H7 (cell line): Measurements from ENCODE around the gene CNTNAP2. TPM values are rescaled to one million over a fixed set of nuclear protein-coding genes. Genes with fewer than 3 reads are reported as not detected.
A peak's percentile ranks its signal among the peaks of the same experiment; 100 is the strongest.

Experiments used
- DNase-seq: peaks from one replicate; pipeline ENCODE4 v3.0.0; 2012
- H3K27me3 ChIP-seq: 2 replicates; pipeline ENCODE4 v1.6.0; 2011; ENCODE audit warnings: mild to moderate bottlenecking, low read length; ENCODE audit not compliant: control insufficient read depth, insufficient read depth
- H3K36me3 ChIP-seq: replicated peaks from 2 replicates; pipeline ENCODE4 v1.5.1; 2011; ENCODE audit warnings: low read length; ENCODE audit not compliant: control insufficient read depth, insufficient read depth
- H3K4me3 ChIP-seq: 2 replicates; pipeline ENCODE4 v1.5.1; 2011; ENCODE audit warnings: low read depth, mild to moderate bottlenecking, control low read depth, low read length, moderate library complexity; ENCODE audit not compliant: insufficient read depth
- total RNA-seq: library from RNA; depleted of rRNA; stranded (reverse); fragments of >200 nt; shearing (Covaris generic); gene quantifications from 2 replicates; pipeline ENCODE4 v1.2.3, GENCODE V29; 2014; rRNA removed

The CNTNAP2 gene
- 102 and 109 TPM in 2 replicates for total RNA-seq

- Histone ChIP-seq H3K27me3 (peaks cover 14% of the 10 kb centered on the region), H3K36me3 (no peaks in the 10 kb centered on the region), H3K4me3 (peak within 1 kb of the TSS; percentile 74)
- peak; percentile 67 for DNase-seq
Measured at GRCh38 chr7:146116521-146117222, at the start of gene CNTNAP2. CNTNAP2 (plus strand) TSS chr7:146116801; CDS start chr7:146116877, 76 bp downstream.

- Histone ChIP-seq H3K4me3 (no peak overlapping the region), H3K36me3 (no peaks in the 10 kb centered on the region), H3K27me3 (no peaks in the 10 kb centered on the region)
- no peak for DNase-seq
Measured at GRCh38 chr7:146067880-146068279, 48.7 kb upstream of the CNTNAP2 start.

- Histone ChIP-seq H3K27me3 (no peaks in the 10 kb centered on the region), H3K4me3 (no peak overlapping the region), H3K36me3 (no peaks in the 10 kb centered on the region)
- no peak for DNase-seq
Measured at GRCh38 chr7:146074195-146074765, 42.3 kb upstream of the CNTNAP2 start.

GRCh38 chr7:146076344-146076743, 40.3 kb upstream of the CNTNAP2 start:
- Histone ChIP-seq H3K27me3 (no peaks in the 10 kb centered on the region), H3K4me3 (no peak overlapping the region), H3K36me3 (no peaks in the 10 kb centered on the region)
- no peak for DNase-seq

- H3K27me3 ChIP-seq = no peaks in the 10 kb centered on the region
- no peak overlapping the region for H3K4me3 ChIP-seq
- DNase-seq = no peak
- H3K36me3 ChIP-seq = no peaks in the 10 kb centered on the region
Measured at GRCh38 chr7:146084086-146084485, 32.5 kb upstream of the CNTNAP2 start.

GRCh38 chr7:146090023-146090645, 26.5 kb upstream of the CNTNAP2 start:
- Histone ChIP-seq H3K4me3 (no peak overlapping the region), H3K27me3 (no peaks in the 10 kb centered on the region), H3K36me3 (no peaks in the 10 kb centered on the region)
- DNase-seq = peak; percentile 54

- no peak for DNase-seq
- Histone ChIP-seq H3K36me3 (no peaks in the 10 kb centered on the region), H3K4me3 (no peak overlapping the region), H3K27me3 (no peaks in the 10 kb centered on the region)
Measured at GRCh38 chr7:146094356-146094755, 22.2 kb upstream of the CNTNAP2 start.

GRCh38 chr7:146096994-146097393, 19.6 kb upstream of the CNTNAP2 start:
- no peaks in the 10 kb centered on the region for H3K27me3 ChIP-seq
- peak; percentile 59 for DNase-seq
- H3K36me3 ChIP-seq = no peaks in the 10 kb centered on the region
- H3K4me3 ChIP-seq = no peak overlapping the region

- Histone ChIP-seq H3K27me3 (no peaks in the 10 kb centered on the region), H3K36me3 (no peaks in the 10 kb centered on the region), H3K4me3 (no peak overlapping the region)
- DNase-seq = no peak
Measured at GRCh38 chr7:146106319-146106718, 10.3 kb upstream of the CNTNAP2 start.

- no peak overlapping the region for H3K4me3 ChIP-seq
- DNase-seq = no peak
- peaks cover 6% of the 10 kb centered on the region for H3K27me3 ChIP-seq
- H3K36me3 ChIP-seq = no peaks in the 10 kb centered on the region
Measured at GRCh38 chr7:146112755-146113154, 3.8 kb upstream of the CNTNAP2 start.

- DNase-seq = no peak
- Histone ChIP-seq H3K4me3 (peak overlapping the region; percentile 4; the same call in 1 of the 2 replicates), H3K36me3 (no peaks in the 10 kb centered on the region), H3K27me3 (peaks cover 14% of the 10 kb centered on the region)
Measured at GRCh38 chr7:146115548-146115850, 1.1 kb upstream of the CNTNAP2 start.

GRCh38 chr7:146115851-146116520, 615 bp upstream of the CNTNAP2 start:
- Histone ChIP-seq H3K27me3 (peaks cover 14% of the 10 kb centered on the region), H3K36me3 (no peaks in the 10 kb centered on the region), H3K4me3 (peak overlapping the region; percentile 74)
- DNase-seq = peak; percentile 88

GRCh38 chr7:146117576-146117975, 975 bp downstream of the CNTNAP2 start:
- Histone ChIP-seq H3K27me3 (peaks cover 14% of the 10 kb centered on the region), H3K36me3 (no peaks in the 10 kb centered on the region), H3K4me3 (no peak overlapping the region; the same call in 1 of the 2 replicates)
- DNase-seq = no peak

GRCh38 chr7:146119002-146119401, 2.4 kb downstream of the CNTNAP2 start:
- H3K36me3 ChIP-seq = no peaks in the 10 kb centered on the region
- no peak overlapping the region for H3K4me3 ChIP-seq
- H3K27me3 ChIP-seq = peaks cover 14% of the 10 kb centered on the region
- no peak for DNase-seq

GRCh38 chr7:146123715-146124114, 7.1 kb downstream of the CNTNAP2 start:
- Histone ChIP-seq H3K4me3 (no peak overlapping the region), H3K36me3 (no peaks in the 10 kb centered on the region), H3K27me3 (no peaks in the 10 kb centered on the region)
- no peak for DNase-seq
